ENCODE data around the gene HFE.

GRCh38 chr6:26055719-26056582 is 31.3 kb upstream of the HFE start:
- TF ChIP-seq CTCF (IDR thresholded peaks at IDR 0.05) (no peak), POLR2AphosphoS5 (IDR thresholded peaks at IDR 0.05) (peak; percentile 100), POLR2A (IDR thresholded peaks at IDR 0.05) (peak; percentile 100), EP300 (IDR thresholded peaks at IDR 0.05) (peak in 1 of 4 donors; percentile 40)

Measured in sigmoid colon (tissue), 4 donors.